ENCODE data around the gene ALDH9A1. TPM values are rescaled to one million over a fixed set of nuclear protein-coding genes. Genes with fewer than 3 reads are reported as not detected.

Gene ALDH9A1
- total and polyA plus RNA-seq, 2 of the 8 experiments (the other 6 are each of a cell fraction or from before 2014, with no cell fraction given) = 57.6 to 63.8 TPM

GRCh38 chr1:165633614-165634013, 64.7 kb downstream of the ALDH9A1 start (continued):
- no peak for TF ChIP-seq YY1 (IDR thresholded peaks at IDR 0.05; ENCODE audit: low read depth, low read length)
- TF ChIP-seq KDM4A (IDR thresholded peaks at IDR 0.05; ENCODE audit: low read depth, low read length, severe bottlenecking) = no peak
- no peak for TF ChIP-seq GTF2F1 (IDR thresholded peaks at IDR 0.05; ENCODE audit: borderline replicate concordance, low read depth, low read length)

All from H1 (cell line).